ENCODE measurements around the gene RIMS4.

Gene RIMS4

DNA sequence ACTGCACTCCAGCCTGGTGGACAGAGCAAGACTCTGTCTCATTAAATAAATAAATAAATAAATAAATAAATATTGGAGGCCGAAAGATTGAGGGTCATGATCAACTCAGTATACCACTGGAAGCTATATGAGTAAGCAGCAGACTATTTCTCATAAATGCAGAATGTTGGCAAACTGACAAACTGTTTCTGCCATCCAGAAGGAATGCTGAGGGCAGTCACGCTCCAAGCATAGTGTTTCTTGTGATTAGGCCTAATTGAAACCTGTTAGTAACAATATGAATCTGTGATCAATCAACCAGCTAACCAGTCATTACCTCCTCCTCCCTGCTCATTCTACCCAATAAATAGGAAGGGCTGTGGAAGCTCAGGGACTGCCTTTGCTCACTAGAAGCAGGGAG, 79.9 kb downstream of the RIMS4 start:
- peak overlapping the region; percentile 81 for H3K27ac ChIP-seq
- CTCF ChIA-PET = interaction anchor here (0.6 to 7.7 kb wide), 5 partner anchors 9 to 579 kb away, joined by 3 to 184 read pairs (median 3); no protein-coding TSS in a partner anchor
- POLR2A ChIA-PET (ENCODE audit: low non-redundant PET) = no interaction called here

GRCh38 chr20:44728801-44729443, 81.4 kb downstream of the RIMS4 start:
- CTCF ChIA-PET = interaction anchor here (1.0 to 7.7 kb wide), 3 partner anchors 22 to 44 kb away, joined by 3 to 184 read pairs (median 3); no protein-coding TSS in a partner anchor
- POLR2A ChIA-PET (ENCODE audit: low non-redundant PET) = no interaction called here
- DNase-seq (ENCODE audit: low spot score) = peak; percentile 100
- TF ChIP-seq CTCF (conservative IDR thresholded peaks at IDR 0.05; ENCODE audit: low read depth) = no peak
- H3K27ac ChIP-seq = peak overlapping the region; percentile 81

More for the DNA sequence above, 79.9 kb downstream of the RIMS4 start:
- peak; percentile 80 for DNase-seq (ENCODE audit: low spot score)
- no peak for TF ChIP-seq CTCF (conservative IDR thresholded peaks at IDR 0.05; ENCODE audit: low read depth)

- POLR2A ChIA-PET (ENCODE audit: low non-redundant PET) = no interaction called here
- no peak for TF ChIP-seq CTCF (conservative IDR thresholded peaks at IDR 0.05; ENCODE audit: low read depth)
- H3K27ac ChIP-seq = peak overlapping the region; percentile 48
- CTCF ChIA-PET = interaction anchor here (0.6 to 0.8 kb wide), 2 partner anchors 10 to 1067 kb away, joined by 3 to 7 read pairs; no protein-coding TSS in a partner anchor
- no peak for DNase-seq (ENCODE audit: low spot score)
Measured at GRCh38 chr20:44727651-44728050, 82.7 kb downstream of the RIMS4 start.

DNA sequence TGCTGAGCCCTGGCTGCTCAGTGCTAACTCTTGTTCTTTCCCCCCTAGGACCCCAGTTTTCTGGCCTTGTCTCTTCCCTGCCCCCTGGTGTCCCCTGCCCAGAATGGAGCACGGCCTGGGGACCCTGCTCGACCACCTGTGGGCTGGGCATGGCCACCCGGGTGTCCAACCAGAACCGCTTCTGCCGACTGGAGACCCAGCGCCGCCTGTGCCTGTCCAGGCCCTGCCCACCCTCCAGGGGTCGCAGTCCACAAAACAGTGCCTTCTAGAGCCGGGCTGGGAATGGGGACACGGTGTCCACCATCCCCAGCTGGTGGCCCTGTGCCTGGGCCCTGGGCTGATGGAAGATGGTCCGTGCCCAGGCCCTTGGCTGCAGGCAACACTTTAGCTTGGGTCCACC, 83.3 kb downstream of the RIMS4 start:
- DNase-seq (ENCODE audit: low spot score) = no peak
- H3K27ac ChIP-seq = peak overlapping the region; percentile 2; the same call in 1 of the 2 replicates
- ChIA-PET POLR2A (ENCODE audit: low non-redundant PET) (no interaction called here), CTCF (interaction anchor here (0.6 to 1.1 kb wide), 3 partner anchors 9 to 396 kb away, joined by 3 read pairs; no protein-coding TSS in a partner anchor)
- TF ChIP-seq CTCF (conservative IDR thresholded peaks at IDR 0.05; ENCODE audit: low read depth) = no peak

DNA sequence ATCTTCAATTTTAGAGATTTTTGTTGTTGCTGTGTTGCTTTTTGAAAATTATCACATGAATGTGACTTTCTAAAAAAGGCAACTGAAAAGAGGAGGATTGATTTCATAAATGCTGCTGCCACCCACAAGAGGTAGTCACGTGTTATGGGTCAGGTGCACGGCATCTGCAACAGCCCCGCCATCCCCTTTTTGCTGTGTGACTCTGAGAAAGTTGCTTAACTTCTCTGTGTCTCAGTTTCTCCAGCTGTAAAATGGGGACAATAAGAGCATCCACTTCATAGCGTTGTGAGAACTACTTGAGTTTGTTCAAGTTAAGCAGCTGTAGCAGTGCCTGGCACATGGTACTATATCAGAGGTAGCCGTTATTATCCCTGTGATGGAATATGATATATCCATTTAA, 84.5 kb downstream of the RIMS4 start:
- POLR2A ChIA-PET (ENCODE audit: low non-redundant PET) = no interaction called here
- CTCF ChIA-PET = interaction anchor here (1.1 kb wide), 1 partner anchor 43 kb away, joined by 3 read pairs; no protein-coding TSS in a partner anchor
- DNase-seq (ENCODE audit: low spot score) = no peak
- no peak for TF ChIP-seq CTCF (conservative IDR thresholded peaks at IDR 0.05; ENCODE audit: low read depth)
- no peak overlapping the region for H3K27ac ChIP-seq

- DNase-seq (ENCODE audit: low spot score) = no peak
- TF ChIP-seq CTCF (conservative IDR thresholded peaks at IDR 0.05; ENCODE audit: low read depth) = no peak
- ChIA-PET POLR2A (ENCODE audit: low non-redundant PET) (no interaction called here), CTCF (interaction anchor here (0.6 to 1.1 kb wide), 4 partner anchors 8 to 42 kb away, joined by 3 to 4 read pairs (median 3); no protein-coding TSS in a partner anchor)
- H3K27ac ChIP-seq = no peak overlapping the region
Measured at GRCh38 chr20:44724423-44725091, 85.8 kb downstream of the RIMS4 start.

All from RWPE1 (cell line).